CD14-positive monocyte (primary cell): ENCODE measurements around the gene TTYH3. TPM values are rescaled to one million over a fixed set of nuclear protein-coding genes. Genes with fewer than 3 reads are reported as not detected.

ENCODE experiments used
- DNase-seq, 3 donors: peaks; one replicate each; pipeline ENCODE4 v3.0.0-alpha.2; 2011 to 2022
- H2AFZ ChIP-seq: 2 replicates; pipeline ENCODE4 v1.6.0; 2012; ENCODE audit warnings: mild to moderate bottlenecking, low read depth, low read length, inconsistent platforms; ENCODE audit not compliant: insufficient read depth, poor library complexity, severe bottlenecking
- H3K27ac ChIP-seq, 2 donors: 1 replicate in 1 of 2; 2 replicates in 1 of 2; pipeline ENCODE4 v1.5.1; 2012 to 2013; ENCODE audit warnings: low read length in 2 of 2, control low read depth in 1 of 2, inconsistent platforms in 1 of 2, low read depth in 1 of 2, mild to moderate bottlenecking in 1 of 2
- H3K27me3 ChIP-seq, 2 donors: one replicate each; pipeline versions ENCODE4 v1.6.0 to v1.6.1; 2011 to 2013; ENCODE audit warnings: low read length in 2 of 2; ENCODE audit not compliant: control insufficient read depth in 2 of 2, insufficient read depth in 2 of 2
- H3K36me3 ChIP-seq, 2 donors: replicated peaks in 1 of 2; 1 replicate in 1 of 2; 2 replicates in 1 of 2; pipeline versions ENCODE4 v1.5.1 to v1.6.1; 2012 to 2013; ENCODE audit warnings: low read length in 2 of 2, control low read depth in 1 of 2, inconsistent platforms in 1 of 2, mild to moderate bottlenecking in 1 of 2; ENCODE audit not compliant: insufficient read depth in 2 of 2, control insufficient read depth in 1 of 2
- H3K4me1 ChIP-seq, 2 donors: 1 replicate in 1 of 2; 2 replicates in 1 of 2; pipeline versions ENCODE4 v1.5.1 to v1.6.1; 2012 to 2013; ENCODE audit warnings: low read length in 2 of 2, control low read depth in 1 of 2, inconsistent platforms in 1 of 2, mild to moderate bottlenecking in 1 of 2, moderate library complexity in 1 of 2; ENCODE audit not compliant: insufficient read depth in 2 of 2, control insufficient read depth in 1 of 2
- H3K4me2 ChIP-seq: replicated peaks from 2 replicates; pipeline ENCODE3; 2012; ENCODE audit warnings: low read length, moderate library complexity, mild to moderate bottlenecking; ENCODE audit not compliant: poor library complexity, severe bottlenecking; ENCODE audit errors: extremely low read depth
- H3K4me3 ChIP-seq, 3 experiments: fragments of 200-600 bp in 1 of 3; sonication (generic) in 1 of 3; replicated peaks in 1 of 3; 1 replicate in 2 of 3; 2 replicates in 1 of 3; pipeline ENCODE4 v1.5.1; 2011 to 2013; ENCODE audit warnings: low read length in 3 of 3, mild to moderate bottlenecking in 3 of 3, control low read depth in 2 of 3, low read depth in 2 of 3, inconsistent platforms in 1 of 3, moderate library complexity in 1 of 3
- H3K79me2 ChIP-seq: 2 replicates; pipeline ENCODE4 v1.6.0; 2012; ENCODE audit warnings: mild to moderate bottlenecking, control low read depth, inconsistent platforms, low read length, moderate library complexity; ENCODE audit not compliant: insufficient read depth
- H3K9ac ChIP-seq: 2 replicates; pipeline ENCODE4 v1.6.0; 2017; ENCODE audit warnings: low read length, mild to moderate bottlenecking; ENCODE audit not compliant: insufficient read depth, poor library complexity, severe bottlenecking
- H3K9me3 ChIP-seq, 2 donors: replicated peaks in 1 of 2; 1 replicate in 1 of 2; 2 replicates in 1 of 2; pipeline versions ENCODE4 v1.5.1 to v1.6.1; 2012 to 2013; ENCODE audit warnings: low read length in 2 of 2, control low read depth in 1 of 2; ENCODE audit not compliant: control insufficient read depth in 1 of 2, insufficient read depth in 1 of 2
- H4K20me1 ChIP-seq: 2 replicates; pipeline ENCODE4 v1.6.0; 2012; ENCODE audit warnings: mild to moderate bottlenecking, low read length, control low read depth, moderate library complexity; ENCODE audit not compliant: insufficient read depth
- H3K27ac Mint-ChIP-seq, 7 donors: one replicate each; pipeline ENCODE4 v1.8.0; 2020; ENCODE audit warnings: mild to moderate bottlenecking in 7 of 7, mixed read lengths in 7 of 7, moderate library complexity in 6 of 7, inconsistent platforms in 2 of 7
- H3K27me3 Mint-ChIP-seq, 3 donors: one replicate each; pipeline ENCODE4 v1.8.0; 2021 to 2022; ENCODE audit warnings: low read depth in 3 of 3, mild to moderate bottlenecking in 3 of 3, mixed read lengths in 3 of 3, moderate library complexity in 3 of 3, inconsistent platforms in 1 of 3
- H3K36me3 Mint-ChIP-seq, 2 donors: one replicate each; pipeline ENCODE4 v1.8.0; 2020; ENCODE audit warnings: mixed read lengths in 2 of 2, inconsistent platforms in 1 of 2, mild to moderate bottlenecking in 1 of 2
- H3K4me1 Mint-ChIP-seq: one replicate; pipeline ENCODE4 v1.8.0; 2020; ENCODE audit warnings: mild to moderate bottlenecking, mixed read lengths
- H3K4me3 Mint-ChIP-seq, 2 donors: one replicate each; pipeline ENCODE4 v1.8.0; 2020; ENCODE audit warnings: mild to moderate bottlenecking in 2 of 2, mixed read lengths in 2 of 2, moderate library complexity in 1 of 2
- H3K9me3 Mint-ChIP-seq, 7 donors: one replicate each; pipeline ENCODE4 v1.8.0; 2020 to 2022; ENCODE audit warnings: mixed read lengths in 7 of 7, mild to moderate bottlenecking in 6 of 7, moderate library complexity in 6 of 7, inconsistent platforms in 2 of 7
- WGBS: methylation state at CpG from one replicate; pipeline ENCODE4 v1.1.5; 2013; ENCODE audit warnings: missing lambda C conversion rate; ENCODE audit not compliant: insufficient coverage; 5-methylcytosine and 5-hydroxymethylcytosine counted together
- intact Hi-C, 2 donors: fragments of 100-400 bp; cut with micrococcal nuclease; formaldehyde crosslinking; loops; one replicate each; pipeline versions ENCODE4 v1.15.0 to v1.15.1; 2023
- polyA plus RNA-seq, 3 donors: library from polyadenylated mRNA; depleted of rRNA in 1 of 3; unstranded in 2 of 3; stranded (reverse) in 1 of 3; fragments of 300-500 nt in 2 of 3; fragments of >200 nt in 1 of 3; fragmentation: Illumina TruSeq in 2 of 3; gene quantifications; 1 replicate in 2 of 3; 2 replicates in 1 of 3; pipeline ENCODE4 v1.2.3, GENCODE V29; 2012 to 2021
- TF ChIP-seq, protein P1 (sequence below): fragments of 200-600 bp; IDR thresholded peaks from one replicate; pipeline ENCODE4 v1.8.0; 2022; ENCODE audit warnings: antibody characterized with exemption, mild to moderate bottlenecking

Gene TTYH3
- polyA plus RNA-seq, 3 donors, result 13.4 to 73.5 (median 17.4) TPM

- intact Hi-C loops, result no loop called here
- H3K9ac ChIP-seq, result no peak overlapping the region
- Mint-ChIP-seq H3K27ac (peak overlapping the region in 3 of 7 donors; percentile 1 to 37 (median 2)), H3K4me3 (no peak overlapping the region), H3K9me3 (peaks cover 0 to 3% (median 0%) of the 10 kb centered on the region in 7 donors), H3K36me3 (peaks cover 54 to 86% of the 10 kb centered on the region in 2 donors), H3K4me1 (no peaks in the 10 kb centered on the region), H3K27me3 (peaks cover 0 to 2% (median 1%) of the 10 kb centered on the region in 3 donors)
- no peak overlapping the region for H2AFZ ChIP-seq
- H3K4me2 ChIP-seq, result no peak overlapping the region
- no peaks in the 10 kb centered on the region for H3K9me3 ChIP-seq
- H3K79me2 ChIP-seq, result no peaks in the 10 kb centered on the region
- 100% methylated on average over 2 of the region's 2 CpGs for WGBS
- no peak overlapping the region for H3K27ac ChIP-seq
- peaks cover 73% of the 10 kb centered on the region for H4K20me1 ChIP-seq
- peaks cover 76 to 87% of the 10 kb centered on the region in 2 donors for H3K36me3 ChIP-seq
- no peak overlapping the region for H3K4me3 ChIP-seq
- H3K27me3 ChIP-seq, result no peaks in the 10 kb centered on the region
- TF ChIP-seq, protein P1, sequence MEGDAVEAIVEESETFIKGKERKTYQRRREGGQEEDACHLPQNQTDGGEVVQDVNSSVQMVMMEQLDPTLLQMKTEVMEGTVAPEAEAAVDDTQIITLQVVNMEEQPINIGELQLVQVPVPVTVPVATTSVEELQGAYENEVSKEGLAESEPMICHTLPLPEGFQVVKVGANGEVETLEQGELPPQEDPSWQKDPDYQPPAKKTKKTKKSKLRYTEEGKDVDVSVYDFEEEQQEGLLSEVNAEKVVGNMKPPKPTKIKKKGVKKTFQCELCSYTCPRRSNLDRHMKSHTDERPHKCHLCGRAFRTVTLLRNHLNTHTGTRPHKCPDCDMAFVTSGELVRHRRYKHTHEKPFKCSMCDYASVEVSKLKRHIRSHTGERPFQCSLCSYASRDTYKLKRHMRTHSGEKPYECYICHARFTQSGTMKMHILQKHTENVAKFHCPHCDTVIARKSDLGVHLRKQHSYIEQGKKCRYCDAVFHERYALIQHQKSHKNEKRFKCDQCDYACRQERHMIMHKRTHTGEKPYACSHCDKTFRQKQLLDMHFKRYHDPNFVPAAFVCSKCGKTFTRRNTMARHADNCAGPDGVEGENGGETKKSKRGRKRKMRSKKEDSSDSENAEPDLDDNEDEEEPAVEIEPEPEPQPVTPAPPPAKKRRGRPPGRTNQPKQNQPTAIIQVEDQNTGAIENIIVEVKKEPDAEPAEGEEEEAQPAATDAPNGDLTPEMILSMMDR, result no peak
- DNase-seq, result no peak
- H3K4me1 ChIP-seq, result no peaks in the 10 kb centered on the region
Measured at GRCh38 chr7:2657208-2657607, 25.4 kb downstream of the TTYH3 start.

GRCh38 chr7:2657920-2658671 lies 26.3 kb downstream of the TTYH3 start:
- Mint-ChIP-seq H3K36me3 (peaks cover 51 to 84% of the 10 kb centered on the region in 2 donors), H3K27ac (no peak overlapping the region), H3K27me3 (peaks cover 0 to 2% (median 1%) of the 10 kb centered on the region in 3 donors), H3K9me3 (peaks cover 0 to 3% (median 0%) of the 10 kb centered on the region in 7 donors), H3K4me1 (no peaks in the 10 kb centered on the region), H3K4me3 (no peak overlapping the region)
- DNase-seq, result no peak
- H2AFZ ChIP-seq, result no peak overlapping the region
- intact Hi-C loops, result no loop called here
- H3K27ac ChIP-seq, result no peak overlapping the region
- TF ChIP-seq, protein P1, result no peak
- peaks cover 73 to 84% of the 10 kb centered on the region in 2 donors for H3K36me3 ChIP-seq
- H3K9ac ChIP-seq, result no peak overlapping the region
- H4K20me1 ChIP-seq, result peaks cover 74% of the 10 kb centered on the region
- no peaks in the 10 kb centered on the region for H3K27me3 ChIP-seq
- H3K4me1 ChIP-seq, result no peaks in the 10 kb centered on the region
- 98% methylated on average over 25 of the region's 33 CpGs for WGBS
- no peak overlapping the region for H3K4me2 ChIP-seq
- H3K9me3 ChIP-seq, result no peaks in the 10 kb centered on the region
- no peaks in the 10 kb centered on the region for H3K79me2 ChIP-seq
- no peak overlapping the region for H3K4me3 ChIP-seq
